ENCODE results near the gene RITA1.

The RITA1 gene

DNA sequence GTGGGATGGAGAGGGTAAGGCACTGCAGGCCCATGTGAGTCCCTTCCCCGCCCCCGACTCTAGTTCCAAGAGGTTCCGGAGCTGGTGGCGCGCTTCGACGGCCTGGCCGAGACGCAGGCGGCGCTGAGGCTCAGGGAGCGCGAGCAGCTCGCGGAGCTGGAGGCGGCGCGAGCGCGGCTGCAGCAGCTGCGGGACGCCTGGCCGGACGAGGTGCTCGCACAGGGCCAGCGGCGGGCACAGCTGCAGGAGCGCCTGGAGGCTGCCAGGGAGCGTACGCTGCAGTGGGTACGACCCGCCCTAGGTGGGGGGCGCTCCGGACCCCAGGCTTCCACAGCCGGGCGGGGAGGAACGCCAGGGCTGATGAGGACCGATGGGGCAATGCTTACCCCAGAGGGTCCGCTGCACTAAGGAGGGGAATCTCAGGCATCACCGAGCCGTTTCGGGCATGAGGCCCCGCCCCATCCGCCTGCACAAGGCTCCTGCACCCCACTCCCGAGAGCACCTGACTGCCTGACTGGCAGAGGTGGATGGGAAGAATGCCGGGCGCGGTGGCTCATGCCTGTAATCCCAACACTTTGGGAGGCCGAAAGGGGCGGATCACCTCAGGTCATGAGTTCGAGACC lies 31.1 kb upstream of the RITA1 start:
- peak; percentile 21 for DNase-seq

DNA sequence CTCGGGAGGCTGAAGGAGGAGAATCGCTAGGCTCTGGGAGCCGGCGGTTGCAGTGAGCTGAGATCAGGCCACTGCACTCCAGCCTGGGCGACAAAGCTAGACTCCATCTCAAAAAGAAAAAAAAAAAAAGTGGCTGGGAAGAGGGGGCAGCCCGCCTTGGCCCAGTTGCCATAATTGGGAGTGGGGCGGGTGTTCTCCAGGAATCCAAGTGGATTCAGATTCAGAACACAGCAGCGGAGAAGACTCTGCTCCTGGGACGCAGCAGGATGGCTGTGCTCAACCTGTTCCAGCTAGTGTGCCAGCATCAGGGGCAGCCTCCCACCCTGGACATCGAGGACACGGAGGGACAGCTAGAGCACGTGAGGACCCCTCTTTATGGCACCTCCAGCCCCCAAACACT lies 30.5 kb upstream of the RITA1 start:
- DNase-seq: no peak

DNA sequence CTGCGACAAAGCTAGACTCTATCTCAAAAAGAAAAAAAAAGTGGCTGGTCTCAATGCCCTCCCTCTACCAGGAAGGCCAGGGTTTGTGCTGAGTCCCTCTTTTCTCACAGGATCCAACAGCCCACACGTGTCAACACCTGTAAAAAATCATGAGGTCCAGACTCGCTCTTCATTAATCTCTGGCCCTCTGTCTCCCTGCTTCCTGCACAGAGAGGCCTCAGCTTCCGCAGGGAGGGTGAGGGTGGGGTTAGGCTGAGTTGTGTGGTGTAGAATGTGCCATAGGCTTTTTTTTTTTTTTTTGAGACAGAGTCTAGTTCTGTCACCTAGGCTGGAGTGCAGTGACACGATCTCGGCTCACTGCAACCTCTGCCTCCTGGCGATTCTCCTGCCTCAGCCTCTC lies 29.9 kb upstream of the RITA1 start:
- DNase-seq: no peak

DNA sequence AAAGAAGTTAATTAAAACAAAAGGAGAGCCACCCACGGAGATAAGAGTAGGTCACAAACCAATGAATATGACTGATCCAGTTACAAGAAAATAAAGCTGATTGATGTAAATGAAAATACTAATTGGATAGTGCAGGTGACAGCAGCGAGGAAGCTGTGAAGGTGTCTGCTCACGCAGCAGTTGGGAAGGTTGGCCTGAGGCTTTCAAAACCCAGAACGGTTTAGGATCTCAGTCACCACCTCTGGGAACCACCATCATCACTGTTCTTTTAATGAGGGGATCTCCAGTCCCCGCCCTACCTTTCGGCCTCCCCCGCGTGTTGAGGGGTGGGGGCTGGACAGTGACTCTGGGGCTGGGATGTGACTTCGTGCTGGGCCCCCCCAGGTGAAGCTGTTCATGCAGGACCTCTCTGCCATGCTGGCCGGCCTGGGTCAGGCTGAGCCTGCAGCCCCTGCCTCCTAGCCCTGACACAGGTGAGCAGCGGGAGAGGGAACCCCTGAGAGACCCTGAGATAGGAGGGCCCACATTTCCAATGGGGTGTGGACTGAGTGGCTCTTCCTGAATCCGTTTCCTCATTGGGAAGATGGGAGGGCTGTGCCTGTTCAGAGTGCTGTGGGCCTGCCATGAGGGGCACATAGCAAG lies 28.2 kb upstream of the RITA1 start:
- DNase-seq: no peak

DNA sequence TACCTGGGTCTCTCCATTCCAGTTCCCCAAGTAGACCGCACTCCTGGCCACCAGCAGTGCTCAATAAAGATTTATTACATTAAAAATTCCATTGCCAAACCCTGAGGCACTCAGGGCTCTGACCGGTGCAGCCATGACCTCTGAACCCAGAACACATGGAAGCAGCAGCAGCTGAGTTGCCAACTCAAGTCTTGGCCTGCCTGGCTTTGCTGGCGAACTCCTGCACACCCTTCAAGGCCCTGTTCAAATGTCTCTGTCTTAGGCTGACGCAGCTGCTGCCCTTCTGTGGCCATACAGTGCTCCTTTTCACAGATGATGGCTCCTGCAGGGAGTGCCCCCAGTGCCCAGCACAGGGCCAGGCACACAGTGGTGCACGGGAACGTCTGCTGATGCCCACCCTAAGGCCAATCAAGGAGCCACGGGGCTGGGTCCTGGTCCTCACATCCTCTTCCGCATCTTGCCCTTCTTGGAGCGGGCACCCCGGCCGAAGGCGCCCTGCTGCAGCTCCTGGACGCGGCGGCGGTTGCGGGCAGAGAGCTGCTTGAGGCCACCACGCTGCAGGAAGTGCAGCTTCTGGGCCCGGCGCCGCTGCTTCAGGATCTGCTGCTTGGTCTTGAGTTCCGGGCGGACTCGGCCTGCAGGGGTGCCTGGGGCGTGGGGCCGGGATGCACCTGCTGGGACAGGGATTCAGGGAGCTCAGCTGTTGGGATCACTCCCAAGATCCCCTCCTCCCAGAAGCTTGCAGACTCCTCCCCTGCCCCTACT lies 26.9 kb upstream of the RITA1 start:
- no peak for DNase-seq

DNA sequence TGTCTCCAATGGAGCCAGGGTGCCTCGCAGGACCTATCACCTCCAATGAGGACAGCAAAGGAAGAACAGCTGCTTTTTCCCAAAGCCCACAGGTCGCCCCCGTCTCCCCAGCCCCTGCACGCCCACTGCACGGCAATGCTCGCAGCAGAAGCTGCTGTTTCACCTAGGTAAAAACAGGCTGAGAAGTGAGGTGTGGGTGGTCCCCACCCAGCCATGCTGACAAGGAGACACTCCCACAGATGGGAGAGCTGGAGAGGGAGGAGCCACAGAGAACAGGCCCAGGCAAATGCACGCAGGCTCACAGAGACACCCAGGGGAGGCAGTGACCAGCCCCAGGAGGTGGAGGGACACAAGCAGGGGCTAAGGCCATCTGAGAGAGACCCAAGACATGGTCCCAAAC lies 25.6 kb upstream of the RITA1 start:
- DNase-seq: no peak

DNA sequence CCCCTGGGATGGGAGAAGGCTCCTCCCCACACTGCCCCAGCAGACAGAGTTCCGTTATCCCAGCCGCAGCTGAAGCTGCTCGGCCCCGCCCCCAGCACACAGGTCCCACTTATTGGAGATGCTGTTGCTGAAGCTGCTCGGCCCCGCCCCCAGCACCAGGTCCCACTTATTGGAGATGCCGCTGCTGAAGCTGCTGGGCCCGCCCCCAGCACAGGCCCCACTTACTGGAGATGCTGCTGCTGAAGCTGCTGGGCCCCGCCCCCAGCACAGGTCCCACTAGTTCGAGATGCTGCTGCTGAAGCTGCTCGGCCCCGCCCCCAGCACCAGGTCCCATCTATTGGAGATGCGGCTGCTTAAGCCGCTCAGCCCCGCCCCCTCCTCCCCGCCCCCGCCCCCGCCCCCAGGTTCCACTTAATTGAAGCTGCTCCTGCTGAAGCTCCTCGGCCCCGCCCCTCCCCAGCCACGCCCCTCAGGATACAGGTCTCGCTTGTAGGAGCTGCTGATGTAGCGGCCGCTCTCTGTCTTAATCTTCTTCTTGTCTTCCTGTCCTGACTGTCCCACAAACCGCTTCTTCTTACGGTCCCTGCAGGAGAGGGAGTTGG lies 24.0 kb upstream of the RITA1 start:
- no peak for DNase-seq

DNA sequence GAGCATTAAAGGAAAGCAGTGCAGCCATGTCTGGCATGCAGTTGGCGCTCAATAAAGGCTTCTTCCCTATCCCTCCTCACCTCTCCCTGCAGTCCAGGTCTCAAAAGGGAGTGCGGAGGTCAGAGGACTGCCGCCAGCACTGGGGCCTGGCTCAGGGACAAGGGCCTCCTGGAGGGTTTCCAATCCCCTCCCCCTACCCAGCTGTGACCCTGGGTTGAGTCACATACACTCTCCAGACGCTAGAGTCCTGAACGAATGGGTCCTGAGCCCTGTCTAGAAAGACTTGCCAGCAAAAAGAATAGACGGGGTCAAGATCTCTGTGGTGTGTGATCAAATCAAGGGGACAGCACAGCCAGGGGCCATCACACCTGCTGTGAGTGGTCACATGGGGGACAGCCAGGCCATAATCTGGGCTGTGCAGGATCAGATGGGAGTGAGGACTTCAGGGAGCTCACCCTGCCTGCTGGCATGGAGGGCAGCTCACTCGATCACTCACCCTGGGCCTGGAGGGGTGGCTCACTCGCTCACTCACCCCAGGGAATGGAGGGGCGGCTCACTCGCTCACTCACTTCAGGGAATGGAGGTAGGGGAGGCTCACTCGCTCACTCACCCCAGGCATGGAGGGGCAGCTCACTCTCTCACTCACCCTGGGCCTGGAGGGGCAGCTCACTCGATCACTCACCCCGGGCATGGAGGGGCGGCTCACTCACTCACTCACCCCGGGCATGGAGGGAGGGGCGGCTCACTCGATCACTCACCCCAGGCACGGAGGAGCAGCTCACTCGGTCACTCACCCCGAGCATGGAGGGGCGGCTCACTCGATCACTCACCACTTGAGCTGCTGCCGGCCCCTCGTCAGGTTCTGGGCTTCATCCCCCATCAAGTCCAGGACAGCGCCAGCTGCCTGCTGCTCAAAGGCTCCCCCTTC lies 23.2 kb upstream of the RITA1 start:
- DNase-seq: peak; percentile 15

DNA sequence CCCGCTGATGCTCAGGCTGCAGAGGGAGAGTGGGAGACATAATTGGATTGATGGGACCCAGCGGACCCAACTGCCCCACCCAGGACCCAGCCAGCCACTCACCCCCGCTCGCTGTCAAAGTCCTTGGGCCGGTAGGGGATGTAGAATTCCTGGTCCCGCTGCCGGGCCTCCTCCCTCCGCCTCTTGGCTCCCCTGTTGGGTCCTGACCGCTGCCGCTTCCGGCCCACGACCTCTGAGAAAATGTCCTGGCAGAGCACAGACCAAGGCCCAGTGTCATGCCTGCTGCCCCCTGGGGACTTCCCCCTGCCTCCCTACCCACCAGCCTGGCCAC lies 22.5 kb upstream of the RITA1 start:
- DNase-seq: no peak

DNA sequence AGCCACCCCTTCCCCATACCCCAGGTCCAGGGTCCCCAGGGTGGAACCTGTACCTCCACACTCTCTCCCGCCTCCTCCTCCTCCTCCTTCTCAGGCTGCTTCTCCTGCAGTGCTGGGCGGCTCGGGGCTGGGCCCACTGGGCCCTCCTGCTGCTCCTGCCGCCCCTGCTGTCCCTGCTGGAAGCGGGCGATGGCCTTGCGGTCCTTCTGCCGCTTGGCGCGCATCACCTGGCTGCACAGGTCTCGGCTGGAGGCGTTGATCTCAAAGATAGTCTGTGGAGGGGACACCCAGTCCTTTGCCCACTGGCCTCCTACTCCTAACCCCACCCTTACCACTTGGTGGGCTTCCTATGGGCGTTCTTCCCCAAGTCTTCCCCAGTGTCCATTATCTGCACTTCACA lies 21.5 kb upstream of the RITA1 start:
- no peak for DNase-seq

DNA sequence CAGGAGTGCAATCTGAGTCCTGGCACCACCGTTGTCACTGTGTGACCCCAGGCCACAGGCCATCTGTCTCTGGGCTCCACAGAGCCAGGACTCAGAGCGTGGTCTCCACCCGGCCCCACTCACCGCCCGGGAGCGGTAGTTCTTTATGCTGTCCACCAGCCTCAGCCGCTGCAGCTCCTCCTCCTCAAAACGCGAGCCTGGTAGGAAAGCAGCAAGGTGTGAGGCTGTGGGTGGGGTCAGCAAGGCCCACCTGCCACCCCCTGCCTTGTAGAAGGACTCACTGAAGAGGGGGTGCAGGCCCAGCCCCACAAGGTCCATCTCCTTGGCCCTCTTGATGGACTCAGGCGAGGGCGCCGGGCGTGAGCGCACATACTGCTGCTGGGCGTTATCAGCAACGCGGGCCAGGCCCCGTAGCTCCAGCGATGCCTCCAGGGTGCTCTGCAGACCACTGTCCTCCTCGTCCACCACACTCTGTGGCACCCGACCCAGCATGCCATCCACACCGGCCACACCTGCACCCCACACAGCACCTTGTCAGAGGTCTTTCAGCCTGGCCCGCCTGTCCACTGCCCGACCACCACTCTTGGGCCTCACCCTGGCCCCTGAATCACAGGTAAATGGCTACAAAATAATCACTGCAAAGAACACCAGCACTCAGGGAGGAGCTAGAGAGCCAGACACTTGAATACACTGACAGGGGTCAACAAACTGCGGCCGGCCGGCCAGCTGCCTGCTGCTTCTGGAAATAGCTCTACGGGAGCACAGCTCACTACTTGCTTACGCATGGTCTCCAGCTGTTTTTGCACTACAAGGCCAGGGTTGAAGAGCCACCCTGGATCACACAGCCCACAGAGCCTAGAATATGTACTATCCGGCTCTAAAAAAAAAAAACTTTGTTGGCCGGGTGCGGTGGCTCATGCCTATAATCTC lies 19.7 kb upstream of the RITA1 start:
- no peak for DNase-seq

DNA sequence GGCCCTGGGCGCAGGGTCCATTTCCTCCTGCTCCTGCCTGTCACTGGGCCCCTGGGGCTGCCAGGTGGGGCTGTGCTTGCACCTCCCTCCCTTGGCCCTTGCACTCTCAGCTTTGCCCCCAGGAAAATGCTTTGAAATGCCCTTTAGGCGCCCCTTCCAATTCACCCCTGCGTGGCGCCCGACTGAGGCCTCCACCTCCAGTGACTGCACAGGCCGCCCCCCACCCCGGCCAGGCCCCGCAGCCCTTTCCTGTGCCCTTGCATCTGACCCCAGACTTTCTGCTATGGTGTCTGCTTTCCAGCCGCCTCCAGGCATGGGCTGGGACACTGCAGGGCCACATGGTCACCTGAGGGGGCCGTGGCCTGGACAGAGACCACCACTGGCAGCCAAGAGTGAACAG lies 17.7 kb upstream of the RITA1 start:
- DNase-seq: no peak

DNA sequence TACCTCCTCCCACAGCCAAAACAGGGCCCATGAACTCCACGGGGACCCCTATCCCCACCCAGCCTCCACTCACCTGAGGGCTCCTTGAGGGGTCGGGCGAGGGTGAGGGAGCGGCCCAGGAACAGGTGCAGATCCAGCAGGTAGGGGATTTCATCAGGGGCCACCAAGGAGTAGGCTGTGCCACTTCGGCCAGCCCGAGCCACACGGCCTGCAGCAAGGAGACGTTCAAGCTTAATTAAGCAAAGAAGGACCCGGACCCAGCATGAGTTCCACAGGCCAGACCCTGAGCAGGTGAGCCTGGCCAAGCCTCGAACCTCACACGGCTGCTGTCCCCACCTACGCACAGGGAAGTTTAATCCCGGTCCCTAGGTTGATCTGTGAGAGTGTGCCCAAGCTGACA lies 15.8 kb upstream of the RITA1 start:
- DNase-seq: no peak

DNA sequence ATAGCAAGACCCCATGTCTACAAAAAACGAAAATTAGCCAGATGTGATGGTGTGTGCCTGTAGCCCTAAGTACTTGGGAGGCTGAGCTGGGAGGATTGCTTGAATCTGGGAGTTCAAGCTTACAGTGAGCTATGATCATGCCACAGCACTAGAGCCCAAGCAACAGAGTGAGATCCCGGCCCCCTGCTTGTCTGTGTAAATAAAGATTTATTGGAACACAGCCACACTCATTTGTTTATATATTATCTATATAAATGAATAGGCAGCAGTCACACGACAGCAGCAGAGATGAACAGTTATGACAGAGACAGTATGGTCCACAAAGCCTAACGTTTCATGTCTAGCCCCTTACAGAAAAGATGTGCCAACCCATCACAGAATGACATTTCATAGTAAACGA lies 15.1 kb upstream of the RITA1 start:
- no peak for DNase-seq

DNA sequence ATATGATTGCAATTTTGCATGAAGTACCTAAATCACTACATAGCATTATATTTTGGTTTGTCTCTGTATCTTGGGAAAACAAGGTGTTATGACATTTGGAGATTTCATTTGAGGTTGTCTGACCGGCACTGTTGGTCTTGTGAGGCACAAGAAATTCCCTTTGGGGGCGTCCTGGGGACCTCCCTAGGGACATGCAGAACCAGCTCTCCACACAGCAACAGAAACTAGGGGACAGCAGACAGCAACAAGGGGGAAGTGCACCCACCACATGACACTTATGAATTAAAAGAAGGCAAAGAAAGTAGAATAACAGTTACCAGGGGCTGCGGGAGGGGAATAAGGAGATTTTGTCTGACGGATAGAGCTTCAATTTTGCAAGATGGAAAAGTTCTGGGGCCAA lies 14.6 kb upstream of the RITA1 start:
- no peak for DNase-seq

DNA sequence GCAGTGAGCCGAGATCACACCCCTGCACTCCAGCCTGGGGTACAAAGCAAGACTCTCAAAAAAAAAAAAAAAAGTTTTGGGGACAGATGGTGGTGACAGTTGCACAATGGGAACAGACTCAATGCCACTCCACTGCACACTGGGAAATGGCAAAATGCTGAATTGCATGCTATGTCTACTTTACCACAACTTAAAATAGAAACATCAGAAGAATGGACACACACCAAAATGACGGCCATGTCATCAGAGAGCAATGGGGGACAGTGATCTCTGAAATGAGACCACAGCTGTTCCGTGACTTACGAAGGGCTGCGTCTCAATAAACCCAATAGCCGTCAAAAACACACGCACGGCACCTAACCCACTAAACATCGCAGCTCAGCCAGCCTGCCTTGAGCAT lies 14.0 kb upstream of the RITA1 start:
- DNase-seq: no peak

DNA sequence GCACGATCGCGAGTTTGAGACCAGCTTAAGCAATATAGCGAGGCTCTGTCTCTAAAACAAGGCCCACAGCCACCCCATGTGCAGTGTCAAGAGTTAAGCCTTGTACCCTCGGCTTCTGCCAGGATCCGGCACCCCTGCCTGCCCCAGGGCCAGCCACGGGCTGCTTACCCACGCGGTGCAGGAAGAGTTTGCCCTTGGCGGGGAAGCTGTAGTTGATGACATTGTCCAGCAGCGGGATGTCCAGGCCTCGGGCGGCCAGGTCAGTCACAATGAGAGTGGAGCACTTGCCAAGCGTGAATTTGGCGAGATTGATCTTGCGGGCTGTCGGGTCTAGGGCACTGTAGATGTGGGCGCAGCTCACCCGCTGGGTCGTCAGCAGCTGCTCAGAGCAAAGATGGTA lies 13.3 kb upstream of the RITA1 start:
- DNase-seq: no peak

DNA sequence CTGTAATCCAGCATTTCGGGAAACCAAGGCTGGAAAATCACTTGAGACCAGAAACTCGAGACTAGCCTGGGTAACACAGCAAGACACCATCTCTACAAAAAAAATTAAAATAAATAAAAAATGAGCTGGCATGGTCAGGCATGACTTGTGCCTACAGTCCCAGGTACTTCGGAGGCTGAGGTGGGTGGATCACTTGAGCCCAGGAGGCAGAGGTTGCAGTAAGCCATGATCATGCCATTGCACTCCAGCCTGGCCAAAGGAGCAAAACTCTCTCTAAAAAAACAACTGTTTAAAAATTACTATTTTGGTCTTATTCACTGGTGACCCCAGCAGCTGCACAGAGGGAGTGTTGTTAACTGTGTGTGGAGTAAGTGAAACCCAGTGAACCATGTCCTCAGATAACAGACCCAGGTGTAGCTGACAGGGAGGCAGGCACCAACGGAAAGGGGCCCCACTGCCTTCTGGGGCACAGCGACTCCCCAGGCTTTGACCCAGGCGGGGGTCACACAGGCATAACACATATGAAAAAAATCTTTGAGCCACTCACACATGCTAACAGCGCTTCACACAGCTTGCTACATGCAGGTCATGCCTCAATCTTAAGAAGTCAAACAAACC lies 12.3 kb upstream of the RITA1 start:
- no peak for DNase-seq

DNA sequence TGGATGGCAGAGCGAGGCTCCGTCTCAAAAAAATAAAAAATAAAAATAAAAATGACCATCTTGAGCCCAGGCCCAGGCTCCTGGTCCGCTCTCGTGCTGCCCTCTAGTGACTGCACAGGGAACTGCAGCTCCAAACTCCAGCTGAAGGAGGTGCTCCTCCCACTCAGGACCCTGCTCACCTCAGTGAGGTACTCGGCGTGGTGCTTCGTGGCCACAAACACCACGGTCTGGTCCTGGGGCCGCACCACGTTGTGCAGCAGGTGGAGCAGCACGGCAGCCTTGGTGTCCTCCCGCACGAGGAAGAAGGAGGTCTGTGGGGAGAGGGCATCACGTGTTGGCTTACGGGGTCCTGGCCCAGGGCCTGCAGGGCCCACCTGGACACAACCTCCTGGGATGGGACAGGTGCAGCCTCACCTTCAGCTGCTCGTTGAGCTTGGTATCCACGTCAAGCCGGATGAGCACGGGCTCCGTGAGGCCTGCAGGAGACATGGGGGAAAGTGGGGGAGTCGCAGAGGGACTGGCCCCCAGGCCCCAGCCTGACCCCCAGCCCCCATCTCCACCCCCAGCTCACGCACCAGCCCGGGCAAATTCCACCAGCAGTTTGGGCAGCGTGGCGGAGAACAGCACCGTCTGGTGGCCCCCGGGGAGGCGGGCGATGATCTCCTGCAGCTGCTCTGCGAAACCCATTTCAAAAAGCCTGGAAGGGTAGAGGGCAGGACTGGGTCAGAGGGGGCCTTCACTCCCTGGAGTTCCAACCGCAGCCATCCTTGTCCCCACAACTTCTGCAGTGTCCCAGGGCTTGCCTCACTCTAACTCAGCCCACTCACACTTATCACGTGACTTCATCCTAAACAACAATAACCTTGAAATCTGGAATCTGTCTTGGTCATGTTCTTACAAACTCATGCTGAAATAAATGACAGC lies 10.8 kb upstream of the RITA1 start:
- DNase-seq: peak; percentile 27

DNA sequence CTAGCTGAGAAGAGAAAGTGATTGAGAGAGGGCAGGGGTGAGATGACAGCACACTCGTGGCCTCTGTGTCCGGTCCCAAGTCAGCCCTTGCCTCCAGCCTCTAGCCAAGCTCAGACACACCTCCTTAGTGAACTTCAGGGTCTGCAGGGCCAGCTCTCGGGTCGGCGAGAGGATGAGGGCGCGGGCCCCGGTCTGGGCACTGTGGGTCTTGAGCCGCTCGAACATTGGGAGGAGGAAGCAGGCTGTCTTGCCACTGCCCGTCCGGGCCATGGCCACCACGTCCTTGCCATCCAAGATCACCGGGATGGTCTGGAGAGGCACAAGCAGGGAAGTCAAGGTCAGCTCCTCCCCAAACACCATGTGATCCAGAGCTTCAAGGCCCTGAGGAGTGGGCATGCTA lies 6.5 kb upstream of the RITA1 start:
- no peak for DNase-seq

Data from DMS79 treated with DMSO at 0.1 percent for 48 hours (cell line).